PFSK-1 (cell line): Measurements from ENCODE around the gene MT1G.

Experiments
- FOXP2 ChIP-seq: optimal IDR thresholded peaks from 2 replicates; pipeline ENCODE3; 2011; ENCODE audit warnings: borderline replicate concordance, control low read depth, inconsistent platforms; ENCODE audit not compliant: insufficient read depth; ENCODE audit errors: extremely low read length, extremely low read depth
- POLR2AphosphoS5 ChIP-seq: IDR thresholded peaks from 2 replicates; pipeline ENCODE4 v1.6.1; 2012; ENCODE audit warnings: low read depth, mild to moderate bottlenecking, control low read depth, low read length, moderate library complexity
- REST ChIP-seq, 2 experiments: IDR thresholded peaks; 2 replicates each; pipeline versions ENCODE4 v1.6.1 to v1.8.0; 2011 to 2012; ENCODE audit warnings: low read depth in 2 of 2, low read length in 2 of 2, control low read depth in 1 of 2, inconsistent platforms in 1 of 2, mild to moderate bottlenecking in 1 of 2, moderate library complexity in 1 of 2; ENCODE audit not compliant: insufficient read depth in 1 of 2
- SIN3A ChIP-seq: IDR thresholded peaks from 2 replicates; pipeline ENCODE4 v1.6.1; 2012; ENCODE audit warnings: mild to moderate bottlenecking, low read length, moderate library complexity, borderline replicate concordance; ENCODE audit not compliant: insufficient read depth
- TAF1 ChIP-seq: IDR thresholded peaks from 2 replicates; pipeline ENCODE4 v1.6.1; 2012; ENCODE audit warnings: low read length, control low read depth, borderline replicate concordance; ENCODE audit not compliant: insufficient read depth

Gene MT1G

DNA sequence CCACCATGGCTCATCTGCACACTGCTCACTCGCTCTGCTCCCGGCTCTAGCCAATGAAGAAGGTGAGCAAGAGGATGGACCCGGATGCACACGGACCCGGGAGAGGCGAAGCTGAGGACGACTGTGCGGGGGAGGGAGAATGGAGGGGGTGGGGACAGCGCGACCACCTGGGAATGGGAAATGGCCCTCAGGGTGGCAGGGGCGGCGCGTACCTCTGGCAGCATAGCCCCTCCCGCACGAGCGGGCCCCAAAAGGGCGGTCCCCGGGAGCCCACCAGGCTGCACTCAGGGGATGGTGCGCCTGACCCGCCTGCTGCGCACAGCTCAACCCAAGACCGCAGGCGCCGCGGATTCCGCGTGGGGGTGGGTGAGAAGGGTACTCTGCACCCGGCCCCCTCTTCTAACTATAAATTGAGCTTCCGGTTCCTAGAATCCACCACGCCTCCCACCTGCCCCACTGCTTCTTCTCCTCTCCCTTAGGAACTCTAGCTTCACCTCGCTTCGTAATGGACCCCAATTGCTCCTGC lies 7.9 kb upstream of the MT1G start:
- TF ChIP-seq FOXP2 = no peak

- TF ChIP-seq REST (IDR thresholded peaks at IDR 0.05; ENCODE audit: insufficient read depth in 1 of 2, low read depth in 2 of 2, low read length in 2 of 2) (no peak), POLR2AphosphoS5 (no peak), TAF1 (no peak), SIN3A (no peak), FOXP2 (no peak)
Measured at GRCh38 chr16:56673921-56674320, 6.1 kb upstream of the MT1G start.

DNA sequence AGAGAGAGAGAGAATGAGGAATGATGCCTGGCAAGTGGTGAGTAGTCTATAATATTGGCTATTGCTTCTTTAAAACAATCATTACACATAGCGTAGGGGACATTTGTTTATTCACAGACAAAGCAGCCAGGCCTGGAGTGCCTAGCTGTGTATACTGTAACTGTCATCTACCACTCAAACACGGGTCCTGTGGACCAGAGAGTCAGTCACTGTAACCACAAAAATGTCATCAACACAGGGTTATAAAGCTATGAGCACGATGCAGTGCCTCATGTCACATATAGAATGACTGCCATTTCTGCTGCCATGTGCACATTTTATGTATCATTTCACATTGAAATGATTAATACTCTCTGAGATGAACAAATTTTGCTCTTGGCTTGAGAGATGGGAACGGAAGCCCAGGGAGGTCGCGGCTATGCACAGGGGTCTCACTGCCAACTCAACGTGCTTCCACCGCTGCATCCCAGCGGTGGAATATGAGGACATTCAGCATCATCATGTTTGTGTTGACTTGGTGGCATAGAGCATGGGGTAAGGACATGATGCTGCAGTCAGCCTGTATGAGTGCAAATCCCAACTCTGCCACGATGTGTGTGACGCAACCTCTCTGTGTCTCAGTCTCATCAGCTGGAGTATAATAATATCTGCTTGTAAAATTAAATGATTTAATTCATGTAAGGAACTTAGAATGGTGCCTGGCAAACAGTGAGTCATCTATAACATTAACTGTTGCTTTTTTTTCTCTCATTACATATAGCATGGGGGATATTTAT lies 5.1 kb upstream of the MT1G start:
- TF ChIP-seq FOXP2 (no peak), SIN3A (no peak), POLR2AphosphoS5 (no peak), TAF1 (no peak), REST (IDR thresholded peaks at IDR 0.05; ENCODE audit: insufficient read depth in 1 of 2, low read depth in 2 of 2, low read length in 2 of 2) (no peak)

DNA sequence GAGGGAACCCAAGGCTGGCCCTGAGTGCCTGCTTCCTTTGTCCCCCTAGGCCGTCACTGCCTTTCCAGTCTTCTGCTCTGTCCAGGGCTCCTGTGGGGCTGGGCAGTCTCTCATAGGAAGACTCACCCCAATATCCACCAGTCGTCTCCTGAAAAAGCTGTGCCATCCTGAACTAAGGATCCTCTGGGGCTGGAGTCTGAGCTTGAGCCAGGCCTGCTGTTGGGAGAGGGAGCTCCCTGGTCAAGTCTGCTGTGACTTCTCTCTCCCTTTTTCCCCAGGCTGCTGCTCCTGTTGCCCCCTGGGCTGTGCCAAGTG lies 2.7 kb upstream of the MT1G start:
- TF ChIP-seq POLR2AphosphoS5 (no peak), TAF1 (no peak), REST (IDR thresholded peaks at IDR 0.05; ENCODE audit: insufficient read depth in 1 of 2, low read depth in 2 of 2, low read length in 2 of 2) (no peak)

- TF ChIP-seq TAF1 (no peak), SIN3A (no peak), FOXP2 (no peak), REST (IDR thresholded peaks at IDR 0.05; ENCODE audit: insufficient read depth in 1 of 2, low read depth in 2 of 2, low read length in 2 of 2) (no peak), POLR2AphosphoS5 (no peak)
Measured at GRCh38 chr16:56669840-56670619, 2.2 kb upstream of the MT1G start.
